Measurements from ENCODE around the gene PHACTR1. TPM values are rescaled to one million over a fixed set of nuclear protein-coding genes. Genes with fewer than 3 reads are reported as not detected.
"Not testable (repeated sequence)": the region's sequence is repeated elsewhere in the genome, so short reads cannot be mapped to it uniquely, and the experiment has no call there.

The PHACTR1 gene
- polyA plus RNA-seq, 1 donor = 7.0 TPM

DNA sequence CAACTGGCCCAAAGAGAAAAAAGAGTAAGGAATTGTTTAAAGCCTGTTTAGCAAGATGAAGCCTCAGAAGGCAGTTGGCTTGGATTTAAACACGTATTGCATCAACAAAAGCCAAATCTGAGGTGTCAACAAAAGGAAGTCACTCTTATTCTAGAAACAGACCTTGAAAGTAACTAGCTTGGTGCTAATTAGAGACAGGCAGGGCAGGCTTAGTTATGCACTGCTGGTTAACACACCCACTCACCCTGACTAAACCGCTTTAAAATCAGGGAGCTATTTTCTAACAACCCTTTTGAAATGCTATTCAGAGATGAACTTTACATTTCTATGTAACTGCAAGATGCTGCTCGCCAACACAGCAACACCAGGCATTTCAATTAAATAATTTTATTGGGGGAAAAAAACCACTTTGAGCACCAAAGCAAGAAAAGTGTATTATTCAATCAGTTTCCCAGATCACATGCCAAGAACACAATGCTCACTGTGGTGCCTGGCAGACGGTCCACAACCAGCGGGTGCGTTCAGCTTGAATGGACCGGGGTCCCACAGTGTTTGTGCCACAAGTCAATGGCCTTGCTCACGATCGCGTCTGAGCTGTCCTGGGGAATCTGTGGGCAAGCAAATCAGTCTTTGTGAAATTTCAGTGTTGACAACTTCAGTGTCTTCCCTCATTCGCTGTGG lies 588.2 kb downstream of the PHACTR1 start:
- no peak for DNase-seq (ENCODE audit: low read depth)

DNA sequence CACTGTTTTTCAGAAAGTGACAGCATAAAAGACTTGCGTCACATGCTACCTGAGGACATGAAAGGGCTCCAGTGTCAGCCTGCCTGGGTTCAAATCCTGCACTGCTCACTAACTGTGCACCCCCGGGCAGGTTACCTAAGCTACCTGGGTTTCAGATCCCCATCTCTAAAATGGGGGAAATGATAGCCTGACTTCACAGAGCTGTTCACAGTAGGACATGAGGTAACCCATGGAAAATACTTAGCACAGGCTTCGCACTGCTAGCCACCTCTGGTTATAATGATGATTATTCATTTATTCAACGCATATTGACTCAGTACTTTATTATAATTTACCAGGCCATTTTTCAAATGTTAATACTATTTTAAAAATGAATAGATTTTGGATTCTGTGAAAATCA lies 588.7 kb downstream of the PHACTR1 start:
- no peak for DNase-seq (ENCODE audit: low read depth)

DNA sequence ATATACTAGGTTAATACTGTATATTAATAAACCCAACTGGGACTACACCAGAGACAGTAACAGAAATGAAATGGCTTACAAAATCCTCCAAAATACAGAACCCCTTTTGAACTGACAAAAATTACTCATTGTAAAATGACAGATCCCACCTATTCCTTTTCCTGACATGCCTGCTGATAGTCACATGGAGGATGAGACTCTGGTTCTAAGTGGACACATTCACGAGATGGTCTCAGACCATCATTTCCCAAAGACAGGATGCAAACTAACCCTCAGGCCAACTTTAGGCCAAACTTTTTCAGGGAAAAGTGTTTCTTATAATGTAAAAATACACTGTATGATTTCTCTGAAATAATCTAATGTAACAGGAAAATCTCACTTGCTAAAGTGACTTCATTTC lies 589.2 kb downstream of the PHACTR1 start:
- no peak for DNase-seq (ENCODE audit: low read depth)

DNA sequence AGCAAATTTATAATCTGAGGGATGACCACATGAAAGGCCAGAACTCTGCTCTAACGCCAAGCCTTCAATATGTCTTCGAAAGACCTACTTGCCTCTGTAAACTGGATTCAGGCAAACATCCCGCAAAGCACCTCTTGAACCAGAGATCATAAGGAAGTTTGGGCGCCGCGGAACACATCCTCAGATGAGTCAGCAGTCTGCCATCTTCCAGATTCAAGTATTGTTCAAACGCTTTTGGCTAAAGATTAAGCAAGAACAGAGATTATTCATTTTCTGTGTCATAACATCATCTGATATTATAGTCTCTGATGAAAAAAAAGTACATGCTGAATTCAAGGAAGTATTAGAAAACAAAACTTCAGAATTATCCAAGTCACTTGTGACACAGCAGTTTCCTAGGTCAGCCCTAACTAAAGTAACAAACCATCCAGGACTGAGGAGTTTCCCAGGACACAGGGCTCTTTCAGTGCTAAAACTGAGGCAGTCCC lies 591.0 kb downstream of the PHACTR1 start:
- DNase-seq (ENCODE audit: low read depth) = no peak

DNA sequence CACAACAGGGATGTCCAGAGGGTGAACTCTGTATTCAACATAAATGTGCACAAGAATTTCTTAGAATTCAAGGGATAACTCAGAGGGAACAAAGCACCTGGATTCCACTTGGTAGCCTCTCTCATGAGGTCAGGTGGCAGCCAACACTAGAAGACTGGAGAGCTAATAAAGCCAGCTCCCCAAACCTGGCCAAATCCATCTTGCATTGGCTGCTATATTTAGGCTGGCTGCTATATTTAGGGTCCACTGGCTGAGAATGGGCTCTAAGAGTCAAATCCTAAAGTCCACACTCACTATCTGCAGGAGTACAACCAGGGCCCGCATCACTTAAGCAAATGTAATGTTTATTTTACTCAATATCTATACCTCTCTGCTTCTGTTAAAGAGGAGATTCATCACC lies 591.8 kb downstream of the PHACTR1 start:
- DNase-seq (ENCODE audit: low read depth) = no peak

DNA sequence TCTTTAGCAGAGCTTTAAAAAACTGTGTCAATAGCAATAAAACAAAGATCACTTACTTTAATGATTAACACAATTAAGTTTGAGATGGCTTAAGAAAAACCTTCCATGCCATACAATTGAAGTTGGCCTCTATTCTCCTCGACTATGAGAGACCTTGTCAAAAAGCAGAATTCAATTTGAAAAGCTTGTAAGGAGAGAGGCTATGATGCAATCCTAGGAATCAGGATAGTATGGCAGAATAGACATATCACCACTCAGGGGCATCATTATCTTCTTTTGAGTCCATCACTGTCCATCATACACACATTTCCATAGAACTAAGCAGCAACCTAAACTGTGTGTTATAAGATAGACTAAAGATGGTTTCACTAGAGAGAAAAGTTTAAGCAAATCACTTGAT lies 594.6 kb downstream of the PHACTR1 start:
- no peak for DNase-seq (ENCODE audit: low read depth)

DNA sequence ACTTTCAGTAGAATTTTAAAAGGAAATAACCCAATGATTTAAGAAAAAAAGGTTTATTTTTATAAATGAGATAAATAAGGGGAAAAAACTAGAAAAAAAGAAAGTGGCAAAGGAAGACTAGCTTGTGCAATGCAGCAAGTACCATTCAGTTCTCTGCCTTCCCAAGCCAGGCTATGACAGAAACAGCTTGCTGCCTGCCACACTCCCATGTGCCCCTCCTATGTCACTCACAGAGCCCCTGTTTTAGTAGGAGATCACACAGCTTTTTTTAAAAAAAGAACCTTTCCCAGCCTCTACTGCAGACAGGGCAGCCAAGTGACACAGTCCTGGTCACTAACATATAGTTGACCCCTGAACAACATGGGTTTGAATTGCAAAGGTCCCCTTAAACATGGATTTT lies 598.2 kb downstream of the PHACTR1 start:
- no peak for DNase-seq (ENCODE audit: low read depth)

DNA sequence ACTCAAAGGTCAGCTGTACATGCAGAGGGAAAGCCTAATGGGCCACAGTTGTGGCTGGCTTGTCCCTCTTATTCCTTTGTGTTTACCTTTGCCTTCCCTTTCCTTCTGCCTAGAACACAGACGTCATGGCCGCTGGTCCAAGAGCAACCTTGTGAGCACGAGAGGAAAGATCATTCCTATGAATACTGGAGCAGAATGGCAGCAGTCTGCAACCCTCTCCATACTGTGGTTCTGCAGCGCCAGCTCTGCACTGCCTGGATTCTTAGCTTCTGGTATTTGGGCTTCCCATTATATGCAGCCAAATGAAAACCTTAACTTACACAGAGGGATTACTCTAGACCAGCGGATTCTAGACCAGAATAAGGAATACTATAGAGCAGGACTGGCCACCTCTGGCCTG lies 599.3 kb downstream of the PHACTR1 start:
- DNase-seq (ENCODE audit: low read depth) = no peak

DNA sequence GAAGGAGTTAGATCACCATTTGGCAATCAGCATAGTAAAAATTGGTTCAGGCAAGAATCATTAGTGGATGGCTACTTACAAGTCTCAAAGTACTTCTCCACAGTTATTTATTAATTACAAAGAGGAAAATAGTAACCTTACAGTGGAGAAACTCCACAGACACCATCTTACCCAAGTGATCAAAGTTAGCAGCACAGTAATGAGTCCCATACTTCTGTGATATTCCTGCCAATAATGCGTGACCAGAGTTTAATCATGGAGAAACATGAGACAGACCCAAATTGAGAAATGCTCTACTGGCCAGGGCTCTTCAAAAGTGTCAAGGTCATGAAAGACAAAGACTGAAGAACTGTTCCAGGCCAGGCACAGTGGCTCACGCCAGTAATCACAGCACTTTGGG lies 602.3 kb downstream of the PHACTR1 start:
- DNase-seq (ENCODE audit: low read depth) = no peak

DNA sequence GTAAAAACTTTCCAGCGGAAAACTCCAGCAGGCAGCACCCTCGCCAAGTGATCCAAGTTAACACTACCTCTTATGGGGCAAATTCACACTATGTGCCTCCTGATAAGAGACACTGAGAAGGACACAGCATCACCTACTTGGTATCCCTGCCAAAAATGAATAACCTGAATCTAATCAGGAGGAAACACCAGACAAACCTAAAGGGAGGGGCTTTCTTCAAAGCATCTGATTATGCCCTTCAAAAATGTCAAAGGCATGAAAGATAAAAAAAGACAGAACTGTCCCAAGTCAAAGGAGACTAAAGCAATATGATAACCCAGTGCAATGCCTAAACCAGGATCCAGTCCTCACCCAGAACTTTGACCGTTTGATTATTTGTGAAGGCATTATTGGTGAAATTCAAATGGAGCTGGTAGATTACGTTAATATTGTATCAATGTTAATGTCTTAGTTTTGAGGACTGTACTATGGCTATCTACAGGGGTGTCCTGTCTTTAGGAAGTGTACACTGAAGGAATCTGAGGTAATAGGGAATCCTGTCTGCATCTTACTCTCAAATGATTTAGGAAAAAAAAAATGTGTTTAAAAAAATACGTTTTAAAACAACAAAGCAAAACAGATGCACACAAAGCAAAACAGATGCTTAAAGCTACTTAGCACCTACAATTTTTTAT lies 603.5 kb downstream of the PHACTR1 start:
- no peak for DNase-seq (ENCODE audit: low read depth)

DNA sequence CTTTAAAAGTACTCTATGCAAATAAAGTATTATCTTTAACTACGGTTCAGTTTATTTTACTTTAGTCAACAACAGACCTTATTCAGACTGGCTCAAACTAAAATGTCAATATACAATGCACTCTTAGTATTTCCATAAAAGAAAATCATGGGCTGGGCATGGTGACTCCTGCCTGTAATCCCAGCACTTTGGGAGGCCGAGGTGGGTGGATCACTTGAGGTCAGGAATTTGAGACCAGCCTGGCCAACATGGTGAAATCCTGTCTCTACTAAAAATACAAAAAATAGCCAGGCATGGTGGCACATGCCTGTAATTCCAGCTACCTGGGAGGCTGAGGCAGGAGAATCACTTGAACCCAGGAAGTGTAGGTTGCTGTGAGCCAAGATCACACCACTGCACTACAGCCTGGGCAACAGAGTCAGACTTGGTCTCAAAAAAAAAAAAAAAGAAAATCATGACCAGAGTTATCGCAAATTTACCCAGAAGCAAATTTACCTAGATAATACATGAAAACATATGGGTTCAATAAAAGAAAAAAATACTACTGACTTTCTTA lies 609.5 kb downstream of the PHACTR1 start:
- not testable (repeated sequence) for DNase-seq (ENCODE audit: low read depth)

DNA sequence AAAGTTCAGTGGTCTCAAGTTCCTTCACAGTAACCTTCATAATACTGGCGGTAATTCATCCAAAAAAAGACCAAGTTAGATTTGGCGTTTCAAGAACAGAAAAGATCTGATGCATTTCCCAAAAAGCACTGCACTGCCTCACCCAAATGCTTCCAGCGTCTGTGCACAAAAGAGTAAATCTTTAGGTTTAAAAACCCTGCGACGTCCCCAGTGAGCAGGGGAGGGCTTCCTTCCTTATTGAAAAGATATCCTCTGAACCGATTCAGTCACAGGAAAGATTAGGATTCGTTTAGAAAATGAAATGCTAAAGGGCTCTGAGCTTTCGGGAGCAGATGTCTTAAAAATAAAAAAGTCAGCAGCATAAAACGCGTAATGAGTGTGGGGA lies 611.1 kb downstream of the PHACTR1 start:
- no peak for DNase-seq (ENCODE audit: low read depth)

DNA sequence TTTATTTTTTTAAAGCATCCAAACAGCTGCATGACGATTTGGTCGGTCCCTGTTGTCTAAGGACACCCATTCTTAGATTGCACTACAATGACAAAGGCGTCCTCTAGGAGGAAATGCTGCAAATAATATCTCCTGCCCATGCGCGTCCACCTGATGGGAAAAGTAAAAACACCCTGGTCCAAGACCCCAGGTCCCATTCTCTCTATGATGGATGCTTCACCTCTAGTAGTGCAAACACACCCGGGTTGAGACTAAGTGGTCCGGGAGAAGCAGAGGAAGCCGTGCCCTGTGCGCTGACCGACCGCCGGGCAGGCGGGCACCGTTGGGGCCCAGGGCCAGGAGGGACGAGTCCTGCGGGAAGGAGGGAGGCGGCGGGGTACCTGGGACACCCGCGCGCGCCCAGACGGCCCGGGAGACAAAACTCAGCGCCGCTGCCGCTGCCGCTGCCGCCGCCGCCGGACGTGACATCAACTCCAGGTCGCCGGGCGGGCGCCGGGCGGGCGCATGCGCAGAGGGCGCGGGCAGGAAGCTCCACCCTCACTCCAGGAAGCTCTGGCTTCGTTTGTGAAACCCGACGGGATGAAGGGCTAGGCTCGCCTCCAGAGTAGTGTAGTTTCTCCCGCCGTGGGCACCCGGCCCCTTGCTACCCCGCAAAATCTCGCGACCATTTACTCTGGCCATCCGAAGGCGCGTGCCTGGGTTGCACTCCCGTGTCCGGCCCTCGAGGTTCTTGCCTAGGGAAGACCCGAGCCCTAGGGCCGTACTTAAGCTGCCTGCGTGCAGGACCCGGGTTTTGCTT lies 611.7 kb downstream of the PHACTR1 start, which contains the start of gene TBC1D7:
TSS of gene TBC1D7 (minus strand) at position 462 of the 799 bp plus-strand sequence. CDS start 1,639 bp downstream, outside the sequence.
- peak; percentile 67 for DNase-seq (ENCODE audit: low read depth)

DNA sequence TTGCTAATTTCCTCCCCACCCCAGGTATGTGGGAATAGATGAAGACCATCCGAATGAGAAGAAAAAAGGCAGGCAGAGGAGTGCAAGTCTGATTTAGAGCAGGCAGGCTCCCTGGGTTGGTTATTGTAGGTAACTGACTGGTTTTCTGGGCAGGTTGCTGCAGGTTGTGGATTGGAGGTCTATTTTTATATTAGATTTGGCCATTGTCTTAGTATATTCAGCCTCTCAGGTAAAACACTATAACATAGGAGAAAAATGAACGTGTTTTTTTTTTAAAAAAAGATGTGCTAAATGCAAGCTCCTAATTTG lies 612.3 kb downstream of the PHACTR1 start:
- no peak for DNase-seq (ENCODE audit: low read depth)

DNA sequence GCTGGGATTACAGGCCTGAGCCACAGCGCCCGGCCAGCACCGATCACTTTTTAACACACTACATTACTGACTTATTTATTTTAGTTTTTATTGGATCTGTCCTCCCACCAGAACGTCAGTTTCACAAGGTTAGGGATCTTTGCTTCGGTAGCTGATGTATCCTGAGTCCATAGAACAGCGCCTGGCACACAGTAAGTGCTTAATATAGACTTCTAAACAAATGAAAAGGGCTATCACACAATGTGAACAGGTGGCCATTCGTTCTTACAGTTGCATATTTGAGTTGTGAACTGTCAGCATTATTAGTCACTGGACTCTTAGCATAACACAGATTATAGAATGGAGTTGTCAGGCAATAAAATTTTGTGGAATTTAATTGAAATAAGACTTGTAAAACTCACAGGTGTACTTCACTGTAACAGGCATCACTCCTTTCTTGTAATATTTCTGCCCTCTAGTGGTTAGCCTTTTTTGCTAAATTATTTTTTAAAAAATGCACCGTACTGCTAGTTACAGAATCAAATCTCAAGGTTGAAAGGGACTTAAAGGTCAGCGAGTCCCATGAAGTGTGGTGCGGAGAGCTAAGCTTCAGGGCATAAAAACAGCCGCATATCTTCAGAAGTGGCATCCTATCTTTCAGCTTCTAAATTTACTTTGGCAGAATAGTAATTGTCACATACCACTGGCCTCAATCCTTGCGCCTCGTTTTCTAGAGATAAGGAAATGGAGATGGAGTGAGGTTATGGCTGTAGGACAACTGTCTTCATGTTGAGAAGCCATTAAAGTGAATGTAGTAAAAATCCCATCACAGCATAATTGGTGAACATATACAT lies 615.2 kb downstream of the PHACTR1 start:
- DNase-seq (ENCODE audit: low read depth) = no peak

DNA sequence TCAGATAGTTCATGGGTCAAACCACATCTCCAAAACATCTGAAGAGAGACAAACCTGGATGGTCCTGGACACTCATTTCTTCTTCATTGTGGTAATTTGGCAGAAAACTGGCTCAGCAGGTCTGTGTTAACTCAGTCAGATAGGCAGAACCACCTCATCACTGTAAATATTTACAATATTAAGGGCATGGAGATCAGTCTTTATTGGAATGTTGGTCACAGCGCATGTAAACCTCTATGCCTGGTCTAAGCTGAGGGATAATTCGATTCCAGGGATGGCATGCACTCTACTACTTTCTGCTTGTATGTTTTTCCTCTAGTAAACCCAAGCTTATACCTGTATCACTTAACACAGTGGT lies 615.8 kb downstream of the PHACTR1 start:
- no peak for DNase-seq (ENCODE audit: low read depth)

DNA sequence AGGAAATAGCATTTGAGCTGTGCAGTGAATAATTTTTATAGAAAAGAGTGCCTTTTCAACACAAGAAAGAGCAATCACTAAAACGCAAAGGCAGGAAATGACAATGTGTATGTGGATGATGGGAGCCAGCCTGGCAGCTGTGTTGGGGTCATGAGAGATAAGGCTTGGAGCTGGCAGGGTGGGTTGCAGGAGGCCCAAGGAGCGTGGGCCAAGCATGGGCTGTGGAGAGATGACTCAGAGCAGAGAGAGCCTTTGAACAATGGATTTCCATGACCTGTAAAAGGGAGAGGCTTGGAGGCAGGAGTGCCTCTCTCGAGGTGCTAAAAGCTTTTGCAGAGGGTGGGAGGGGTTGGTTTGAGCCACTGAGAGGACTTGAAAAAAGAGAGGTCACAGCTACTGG lies 618.4 kb downstream of the PHACTR1 start:
- no peak for DNase-seq (ENCODE audit: low read depth)

DNA sequence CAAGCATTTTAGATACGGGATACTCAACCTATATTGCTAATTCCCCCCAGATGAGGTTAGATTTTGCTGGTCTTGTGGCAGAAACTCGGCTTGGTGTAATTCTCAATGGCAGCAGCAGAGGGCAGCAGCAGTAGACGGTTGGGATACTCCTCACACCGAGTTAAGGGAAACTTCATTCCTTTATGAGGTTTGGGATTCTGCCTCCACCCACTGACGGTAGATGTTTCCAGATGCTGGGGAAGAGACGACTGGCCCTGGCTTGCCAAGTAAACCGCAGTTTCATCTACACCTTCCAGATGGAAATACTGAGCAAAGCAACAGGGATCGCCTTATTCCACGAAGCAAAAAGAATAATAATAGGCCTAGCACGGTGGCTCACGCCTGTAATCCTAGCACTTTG lies 620.0 kb downstream of the PHACTR1 start:
- peak; percentile 83 for DNase-seq (ENCODE audit: low read depth)

DNA sequence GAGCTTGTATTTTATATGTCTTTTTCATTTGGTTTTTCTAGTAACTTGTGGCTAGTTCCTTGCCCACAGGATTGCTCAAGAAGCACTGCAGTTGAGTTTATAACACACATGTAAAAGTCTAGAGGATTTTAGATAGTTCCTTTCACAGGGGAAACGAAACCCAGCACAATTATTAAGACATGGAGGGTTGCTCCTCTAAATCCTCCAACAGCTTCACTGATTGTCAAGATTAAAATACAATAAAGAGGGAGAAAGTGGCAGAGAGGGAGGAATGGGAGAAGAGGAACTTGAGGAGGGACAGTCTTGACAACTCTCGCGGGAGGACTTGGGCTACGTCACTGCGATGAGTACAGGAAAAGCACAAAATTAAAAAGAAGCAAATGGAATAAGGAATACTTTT lies 621.5 kb downstream of the PHACTR1 start:
- no peak for DNase-seq (ENCODE audit: low read depth)

Measured in forelimb muscle (tissue), 1 donor.